ENCODE data around the gene CBLC. TPM values are rescaled to one million over a fixed set of nuclear protein-coding genes. Genes with fewer than 3 reads are reported as not detected.
"Not testable (repeated sequence)": the region's sequence is repeated elsewhere in the genome, so short reads cannot be mapped to it uniquely, and the experiment has no call there.

CBLC gene
- total and polyA plus RNA-seq, 2 experiments from 2014 or later = not detected

DNA sequence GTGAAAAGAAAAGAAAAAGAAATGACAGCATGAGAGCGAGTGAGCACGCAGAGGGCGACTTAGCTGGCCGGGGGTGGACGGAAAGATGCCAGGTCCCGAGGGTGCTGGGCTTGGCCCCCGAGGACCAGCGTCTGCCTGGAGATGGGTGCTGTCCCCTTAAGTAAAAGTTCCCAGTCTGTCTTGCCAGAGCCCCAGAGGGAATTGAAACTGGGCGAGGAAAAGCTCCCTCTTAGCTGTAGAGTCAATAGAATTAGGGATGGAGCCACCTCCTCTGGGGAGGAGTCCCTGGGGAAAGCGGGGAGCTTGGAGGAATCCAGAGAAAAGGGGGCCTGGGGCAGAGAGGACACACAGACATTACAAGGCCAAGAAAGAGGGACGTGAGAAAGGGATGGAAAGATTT is 44.5 kb downstream of the CBLC start:
- no peak for TF ChIP-seq EZH2 (IDR thresholded peaks at IDR 0.05; ENCODE audit: insufficient read depth, poor library complexity, severe bottlenecking)
- Histone ChIP-seq H3K4me1 (ENCODE audit: insufficient read depth) (no peaks in the 10 kb centered on the region), H2AFZ (no peak overlapping the region), H3F3A (ENCODE audit: insufficient read depth) (no peaks in the 10 kb centered on the region), H4K20me1 (ENCODE audit: insufficient read depth) (no peaks in the 10 kb centered on the region), H3K27me3 (replicated peaks; ENCODE audit: insufficient read depth) (0 out of 2 replicates have a peak, but pooled peaks cover 4% of the 10 kb centered on the region), H3K4me3 (no peak overlapping the region), H3K9me3 (ENCODE audit: low read depth) (no peaks in the 10 kb centered on the region), H3K36me3 (ENCODE audit: low read depth) (no peaks in the 10 kb centered on the region), H3K4me2 (ENCODE audit: unreplicated experiment) (no peak overlapping the region), H3K27ac (no peak overlapping the region), H3K9me2 (ENCODE audit: insufficient read depth) (no peaks in the 10 kb centered on the region), H3K9ac (no peak overlapping the region), H3K79me2 (ENCODE audit: insufficient read depth) (no peaks in the 10 kb centered on the region)
- in situ Hi-C loops (cut with MboI) = no loop called here
- WGBS, 2 experiments (ENCODE audit: low coverage in 1 of 2, low lambda C conversion rate in 2 of 2, missing lambda C conversion rate in 2 of 2) = 50 to 60% methylated on average over 10 to 11 of the region's 11 CpGs
- no peak for DNase-seq

- Histone ChIP-seq H4K20me1 (ENCODE audit: insufficient read depth) (no peaks in the 10 kb centered on the region), H3K9me3 (ENCODE audit: low read depth) (no peaks in the 10 kb centered on the region), H3K4me3 (no peak overlapping the region), H3K79me2 (ENCODE audit: insufficient read depth) (no peaks in the 10 kb centered on the region), H3K27ac (no peak overlapping the region), H2AFZ (no peak overlapping the region), H3K9ac (no peak overlapping the region), H3K4me1 (ENCODE audit: insufficient read depth) (no peaks in the 10 kb centered on the region), H3K27me3 (replicated peaks; ENCODE audit: insufficient read depth) (0 out of 2 replicates have a peak, but pooled peaks cover 4% of the 10 kb centered on the region), H3K4me2 (ENCODE audit: unreplicated experiment) (no peak overlapping the region), H3K36me3 (ENCODE audit: low read depth) (no peaks in the 10 kb centered on the region), H3K9me2 (ENCODE audit: insufficient read depth) (no peaks in the 10 kb centered on the region), H3F3A (ENCODE audit: insufficient read depth) (no peaks in the 10 kb centered on the region)
- no peak for DNase-seq
- in situ Hi-C loops (cut with MboI) = no loop called here
- WGBS, 2 experiments (ENCODE audit: low coverage in 1 of 2, low lambda C conversion rate in 2 of 2, missing lambda C conversion rate in 2 of 2) = 65 to 67% methylated on average over 10 of the region's 10 CpGs
- no peak for TF ChIP-seq EZH2phosphoT487 (IDR thresholded peaks at IDR 0.05; ENCODE audit: insufficient read depth, low read depth)
- TF ChIP-seq EZH2 (IDR thresholded peaks at IDR 0.05; ENCODE audit: insufficient read depth, poor library complexity, severe bottlenecking) = no peak
Observed at GRCh38 chr19:44822670-44823372, 45.1 kb downstream of the CBLC start.

DNA sequence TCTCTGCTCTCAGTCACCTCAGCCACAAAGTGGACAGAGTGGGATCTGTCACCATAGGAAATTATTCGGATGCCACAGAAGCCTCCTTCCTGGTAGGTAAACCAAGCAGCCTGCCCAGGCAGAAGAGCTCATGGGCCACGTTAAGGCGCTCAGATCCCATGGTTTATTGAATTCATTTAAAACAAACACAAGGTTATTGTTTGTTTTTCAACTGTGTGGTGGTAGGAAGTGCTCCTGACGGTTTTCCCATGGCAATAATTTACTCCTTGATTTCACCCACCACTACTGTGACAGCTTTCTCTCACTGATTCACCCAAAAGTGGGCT is 45.6 kb downstream of the CBLC start:
- no peaks in the 10 kb centered on the region for H3K9me3 ChIP-seq (ENCODE audit: low read depth)
- no peak for TF ChIP-seq EZH2 (IDR thresholded peaks at IDR 0.05; ENCODE audit: insufficient read depth, poor library complexity, severe bottlenecking)
- no peak for TF ChIP-seq EZH2phosphoT487 (IDR thresholded peaks at IDR 0.05; ENCODE audit: insufficient read depth, low read depth)
- H3K4me1 ChIP-seq (ENCODE audit: insufficient read depth) = no peaks in the 10 kb centered on the region
- H3K4me2 ChIP-seq (ENCODE audit: unreplicated experiment) = no peak overlapping the region
- no peak for DNase-seq
- no peak overlapping the region for H2AFZ ChIP-seq
- H3K36me3 ChIP-seq (ENCODE audit: low read depth) = no peaks in the 10 kb centered on the region
- in situ Hi-C loops (cut with MboI) = no loop called here
- WGBS, 2 experiments (ENCODE audit: low coverage in 1 of 2, low lambda C conversion rate in 2 of 2, missing lambda C conversion rate in 2 of 2) = 59 to 64% methylated on average over 4 of the region's 4 CpGs
- no peaks in the 10 kb centered on the region for H3K79me2 ChIP-seq (ENCODE audit: insufficient read depth)
- H3K9me2 ChIP-seq (ENCODE audit: insufficient read depth) = no peaks in the 10 kb centered on the region
- no peak overlapping the region for H3K4me3 ChIP-seq
- no peaks in the 10 kb centered on the region for H3F3A ChIP-seq (ENCODE audit: insufficient read depth)
- H3K27me3 ChIP-seq (replicated peaks; ENCODE audit: insufficient read depth) = 0 out of 2 replicates have a peak, but pooled peaks cover 4% of the 10 kb centered on the region
- H4K20me1 ChIP-seq (ENCODE audit: insufficient read depth) = no peaks in the 10 kb centered on the region
- H3K27ac ChIP-seq = no peak overlapping the region
- H3K9ac ChIP-seq = no peak overlapping the region

DNA sequence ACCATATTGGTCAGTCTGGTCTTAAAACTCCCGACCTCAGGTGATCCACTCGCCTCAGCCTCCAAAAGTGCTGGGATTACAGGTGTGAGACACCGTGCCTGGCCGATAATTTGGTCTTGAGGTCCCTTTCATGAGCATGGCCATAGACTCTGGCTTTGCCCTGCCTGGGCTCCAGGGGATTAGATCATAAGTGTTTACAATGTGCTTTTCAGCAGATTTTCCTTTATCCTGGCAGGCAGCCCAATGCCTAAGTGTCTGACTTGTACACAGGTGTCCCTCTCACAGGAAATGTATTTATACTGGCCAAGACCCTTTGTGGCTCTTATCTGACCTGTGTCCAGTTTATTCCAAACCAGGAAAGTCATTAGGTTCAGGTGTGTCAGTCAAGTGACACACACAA is 47.1 kb downstream of the CBLC start:
- Histone ChIP-seq H4K20me1 (ENCODE audit: insufficient read depth) (no peaks in the 10 kb centered on the region), H3F3A (ENCODE audit: insufficient read depth) (no peaks in the 10 kb centered on the region), H3K9me3 (ENCODE audit: low read depth) (no peaks in the 10 kb centered on the region), H3K27ac (no peak overlapping the region), H3K4me2 (ENCODE audit: unreplicated experiment) (no peak overlapping the region), H3K4me1 (ENCODE audit: insufficient read depth) (no peaks in the 10 kb centered on the region), H3K9ac (no peak overlapping the region), H3K4me3 (no peak overlapping the region), H3K36me3 (ENCODE audit: low read depth) (no peaks in the 10 kb centered on the region), H3K9me2 (ENCODE audit: insufficient read depth) (no peaks in the 10 kb centered on the region), H3K79me2 (ENCODE audit: insufficient read depth) (no peaks in the 10 kb centered on the region), H2AFZ (no peak overlapping the region), H3K27me3 (replicated peaks; ENCODE audit: insufficient read depth) (peaks cover 4% of the 10 kb centered on the region; the same call in 1 of the 2 replicates)
- 65 to 92% methylated on average over 4 of the region's 4 CpGs for WGBS, 2 experiments (ENCODE audit: low coverage in 1 of 2, low lambda C conversion rate in 2 of 2, missing lambda C conversion rate in 2 of 2)
- DNase-seq = no peak
- in situ Hi-C loops (cut with MboI) = no loop called here
- no peak for TF ChIP-seq EZH2phosphoT487 (IDR thresholded peaks at IDR 0.05; ENCODE audit: insufficient read depth, low read depth)
- no peak for TF ChIP-seq EZH2 (IDR thresholded peaks at IDR 0.05; ENCODE audit: insufficient read depth, poor library complexity, severe bottlenecking)

GRCh38 chr19:44832875-44833274 is 55.2 kb downstream of the CBLC start:
- not testable (repeated sequence) for H3K9me2 ChIP-seq (ENCODE audit: insufficient read depth); H3K27me3 ChIP-seq (replicated peaks; ENCODE audit: insufficient read depth); H3K36me3 ChIP-seq (ENCODE audit: low read depth); DNase-seq; H3K4me1 ChIP-seq (ENCODE audit: insufficient read depth); H2AFZ ChIP-seq; H3K27ac ChIP-seq; H3K9ac ChIP-seq; H3K4me3 ChIP-seq; H3K79me2 ChIP-seq (ENCODE audit: insufficient read depth); H3K9me3 ChIP-seq (ENCODE audit: low read depth); H3F3A ChIP-seq (ENCODE audit: insufficient read depth); H3K4me2 ChIP-seq (ENCODE audit: unreplicated experiment); H4K20me1 ChIP-seq (ENCODE audit: insufficient read depth)
- in situ Hi-C loops (cut with MboI) = loop anchor here (10.0 kb wide), 1 partner anchor 268 kb away; no protein-coding TSS in a partner anchor
- 36 to 45% methylated on average over 6 of the region's 6 CpGs for WGBS, 2 experiments (ENCODE audit: low coverage in 1 of 2, low lambda C conversion rate in 2 of 2, missing lambda C conversion rate in 2 of 2)

GRCh38 chr19:44834399-44834798 is 56.7 kb downstream of the CBLC start:
- DNase-seq; H3K4me1 ChIP-seq (ENCODE audit: insufficient read depth): not testable (repeated sequence)
- in situ Hi-C loops (cut with MboI) = loop anchor here (10.0 kb wide), 1 partner anchor 270 kb away; no protein-coding TSS in a partner anchor

More at GRCh38 chr19:44834399-44834798, 56.7 kb downstream of the CBLC start:
- not testable (repeated sequence) for H3K9me2 ChIP-seq (ENCODE audit: insufficient read depth); H3K9me3 ChIP-seq (ENCODE audit: low read depth); H3K9ac ChIP-seq; H3K79me2 ChIP-seq (ENCODE audit: insufficient read depth); H3K4me2 ChIP-seq (ENCODE audit: unreplicated experiment); H3K4me3 ChIP-seq; H4K20me1 ChIP-seq (ENCODE audit: insufficient read depth); H3K27me3 ChIP-seq (replicated peaks; ENCODE audit: insufficient read depth); H3F3A ChIP-seq (ENCODE audit: insufficient read depth); H3K27ac ChIP-seq; H2AFZ ChIP-seq; H3K36me3 ChIP-seq (ENCODE audit: low read depth)
- WGBS, 2 experiments (ENCODE audit: low coverage in 1 of 2, low lambda C conversion rate in 2 of 2, missing lambda C conversion rate in 2 of 2) = 62 to 68% methylated on average over 8 of the region's 8 CpGs
